Ishikawa (cell line): ENCODE measurements around the gene LINC01488.

Experiments used
- EGR1 ChIP-seq: IDR thresholded peaks from 2 replicates; pipeline ENCODE4 v1.6.1; 2012
- EP300 ChIP-seq: IDR thresholded peaks from 2 replicates; pipeline ENCODE4 v1.6.1; 2012; ENCODE audit warnings: borderline replicate concordance
- MAX ChIP-seq: IDR thresholded peaks from 2 replicates; pipeline ENCODE4 v1.6.1; 2012
- NFIC ChIP-seq: IDR thresholded peaks from 2 replicates; pipeline ENCODE4 v1.6.1; 2012
- REST ChIP-seq: IDR thresholded peaks from 2 replicates; pipeline ENCODE4 v1.6.1; 2012; ENCODE audit warnings: low read depth, mild to moderate bottlenecking
- TAF1 ChIP-seq: IDR thresholded peaks from 2 replicates; pipeline ENCODE4 v1.6.1; 2012; ENCODE audit warnings: low read depth, mild to moderate bottlenecking
- TEAD4 ChIP-seq: IDR thresholded peaks from 2 replicates; pipeline ENCODE4 v1.6.1; 2012

DNA sequence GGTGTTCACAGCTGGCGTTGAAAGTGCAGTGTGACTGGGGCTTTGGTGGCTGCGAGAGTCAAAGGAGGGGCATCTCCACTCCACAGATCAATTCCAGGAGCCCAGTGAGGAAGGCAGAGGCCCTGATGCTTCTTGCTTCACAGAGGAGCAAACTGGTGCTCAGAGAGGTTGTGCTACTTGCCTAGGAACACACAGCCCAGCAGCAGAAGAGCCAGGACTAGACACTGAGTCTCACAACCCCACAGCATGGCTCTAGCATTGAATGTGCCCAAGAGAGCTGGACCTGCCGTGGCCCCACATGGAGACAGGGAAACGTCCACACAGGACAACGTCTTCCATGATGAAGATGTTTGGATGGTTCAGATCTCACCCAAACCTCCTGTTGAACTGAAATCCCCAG lies 33.3 kb downstream of the LINC01488 start:
- TF ChIP-seq REST (no peak), NFIC (no peak), EP300 (no peak), TAF1 (no peak), MAX (no peak), TEAD4 (no peak), EGR1 (no peak)
